Measurements from ENCODE around the gene PSPH. TPM values are rescaled to one million over a fixed set of nuclear protein-coding genes. Genes with fewer than 3 reads are reported as not detected.

The PSPH gene
- total and polyA plus RNA-seq, 2 donors (not counting 3 experiments of a cell fraction or from before 2014, with no cell fraction given), result 11.8 to 24.2 TPM

GRCh38 chr7:55965100-55965470, 86.2 kb downstream of the PSPH start:
- CTCF ChIA-PET, result interaction anchor here (0.9 to 3.2 kb wide), 7 partner anchors 19 to 371 kb away, joined by 3 to 52 read pairs (median 8); partner anchors contain the start of genes CCT6A, PHKG1 and PSPH
- H2AFZ ChIP-seq (ENCODE audit: low read depth, low read length), result peak overlapping the region; percentile 82
- peak overlapping the region; percentile 68 to 80 (median 77) for H3K4me3 ChIP-seq (replicated peaks in 1 of 3; ENCODE audit: insufficient read depth in 1 of 3, low read depth in 1 of 3, low read length in 3 of 3)
- peaks cover 0 to 3% of the 10 kb centered on the region in 2 experiments for H3K36me3 ChIP-seq (ENCODE audit: control insufficient read depth in 2 of 2, extremely low read depth in 1 of 2, insufficient read depth in 2 of 2, low read length in 2 of 2)
- peak overlapping the region; percentile 66 for H3K4me2 ChIP-seq (ENCODE audit: insufficient read depth, low read length)
- peak overlapping the region; percentile 64 for H3K27ac ChIP-seq (ENCODE audit: insufficient read depth, low read depth, low read length)
- peak overlapping the region; percentile 89 for H3K9ac ChIP-seq (replicated peaks; ENCODE audit: extremely low read depth, insufficient read depth, low read length)
- H3K27me3 ChIP-seq (ENCODE audit: control insufficient read depth in 2 of 2, insufficient read depth in 2 of 2, low read length in 2 of 2), result no peaks in the 10 kb centered on the region
- dilution Hi-C loops (cut with MboI; ENCODE audit: extremely low pct_ligation_motif_present, low sequenced_read_pairs), result no loop called here
- H3K79me2 ChIP-seq (ENCODE audit: control insufficient read depth, insufficient read depth, low read length), result peaks cover 14% of the 10 kb centered on the region
- H4K20me1 ChIP-seq (replicated peaks; ENCODE audit: control insufficient read depth, extremely low read depth, insufficient read depth, low read length), result no peaks in the 10 kb centered on the region
- DNase-seq (ENCODE audit: low read depth, low spot score) (no peak), FAIRE-seq (no peak)
- BruUV-seq (replicated peaks), result no TSS peak
- intact Hi-C loops (cut with micrococcal nuclease), result loop anchor here (1.0 to 10.0 kb wide), 5 partner anchors 78 to 390 kb away; partner anchors contain the start of genes CHCHD2, VOPP1 and ZNF713
- no peaks in the 10 kb centered on the region for H3K9me3 ChIP-seq (replicated peaks; ENCODE audit: control insufficient read depth, insufficient read depth, low read length)
- H3K4me1 ChIP-seq (ENCODE audit: control insufficient read depth, extremely low read depth, insufficient read depth, low read length), result no peaks in the 10 kb centered on the region
- POLR2A ChIA-PET, result interaction anchor here (0.6 to 1.2 kb wide), 4 partner anchors 10 to 128 kb away, joined by 3 read pairs; partner anchors contain the start of genes CCT6A, PHKG1 and PSPH
- H3K9me1 ChIP-seq (replicated peaks; ENCODE audit: control insufficient read depth, extremely low read depth, insufficient read depth, low read length), result no peaks in the 10 kb centered on the region
- TF ChIP-seq MYC (IDR thresholded peaks at IDR 0.05; ENCODE audit: low read depth, low read length) (no peak), POLR2A (IDR thresholded peaks at IDR 0.05; ENCODE audit: low read depth, low read length) (no peak), EZH2 (IDR thresholded peaks at IDR 0.05; ENCODE audit: borderline replicate concordance, low read depth, low read length, severe bottlenecking) (no peak), POLR2AphosphoS5 (IDR thresholded peaks at IDR 0.05; ENCODE audit: insufficient read depth, low read depth, low read length) (no peak)
- TF ChIP-seq, protein P1, sequence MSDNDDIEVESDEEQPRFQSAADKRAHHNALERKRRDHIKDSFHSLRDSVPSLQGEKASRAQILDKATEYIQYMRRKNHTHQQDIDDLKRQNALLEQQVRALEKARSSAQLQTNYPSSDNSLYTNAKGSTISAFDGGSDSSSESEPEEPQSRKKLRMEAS (IDR thresholded peaks at IDR 0.05; ENCODE audit: insufficient read depth, insufficient read length), result no peak

Measured in endothelial cell of umbilical vein (primary cell).